ENCODE data around the gene MCU.
"Not testable (repeated sequence)": the region's sequence is repeated elsewhere in the genome, so short reads cannot be mapped to it uniquely, and the experiment has no call there.

Gene MCU

GRCh38 chr10:72895236-72895850 lies 203.4 kb downstream of the MCU start:
- no peak for DNase-seq
- TF ChIP-seq GATA1 (IDR thresholded peaks at IDR 0.05; ENCODE audit: low read depth, low read length) (no peak), POLR2A (IDR thresholded peaks at IDR 0.05; ENCODE audit: low read length) (no peak)

GRCh38 chr10:72898616-72899015 lies 206.7 kb downstream of the MCU start:
- DNase-seq, result no peak
- TF ChIP-seq GATA1 (IDR thresholded peaks at IDR 0.05; ENCODE audit: low read depth, low read length) (no peak), POLR2A (IDR thresholded peaks at IDR 0.05; ENCODE audit: low read length) (no peak)

- no peak for DNase-seq
- no peak for TF ChIP-seq POLR2A (IDR thresholded peaks at IDR 0.05; ENCODE audit: low read length)
- TF ChIP-seq GATA1 (IDR thresholded peaks at IDR 0.05; ENCODE audit: low read depth, low read length), result no peak
Measured at GRCh38 chr10:72899545-72899944, 207.6 kb downstream of the MCU start.

GRCh38 chr10:72903941-72904446 lies 212.1 kb downstream of the MCU start:
- DNase-seq, result peak; percentile 13 to 53

GRCh38 chr10:72904806-72905205 lies 212.9 kb downstream of the MCU start:
- TF ChIP-seq POLR2A (IDR thresholded peaks at IDR 0.05; ENCODE audit: low read length), result no peak
- TF ChIP-seq GATA1 (IDR thresholded peaks at IDR 0.05; ENCODE audit: low read depth, low read length), result no peak
- no peak for DNase-seq

GRCh38 chr10:72906446-72906845 lies 214.5 kb downstream of the MCU start:
- TF ChIP-seq POLR2A (IDR thresholded peaks at IDR 0.05; ENCODE audit: low read length) (no peak), GATA1 (IDR thresholded peaks at IDR 0.05; ENCODE audit: low read depth, low read length) (no peak)

GRCh38 chr10:72910705-72911104 lies 218.8 kb downstream of the MCU start:
- TF ChIP-seq GATA1 (IDR thresholded peaks at IDR 0.05; ENCODE audit: low read depth, low read length) (no peak), POLR2A (IDR thresholded peaks at IDR 0.05; ENCODE audit: low read length) (no peak)

More at GRCh38 chr10:72906446-72906845, 214.5 kb downstream of the MCU start:
- no peak for DNase-seq

GRCh38 chr10:72911758-72912157 lies 219.8 kb downstream of the MCU start:
- no peak for TF ChIP-seq POLR2A (IDR thresholded peaks at IDR 0.05; ENCODE audit: low read length)
- no peak for TF ChIP-seq GATA1 (IDR thresholded peaks at IDR 0.05; ENCODE audit: low read depth, low read length)
- DNase-seq, result no peak

More at GRCh38 chr10:72910705-72911104, 218.8 kb downstream of the MCU start:
- DNase-seq, result no peak

- TF ChIP-seq POLR2A (IDR thresholded peaks at IDR 0.05; ENCODE audit: low read length), result no peak
- no peak for DNase-seq
Measured at GRCh38 chr10:72912736-72913135, 220.8 kb downstream of the MCU start.

- no peak for TF ChIP-seq POLR2A (IDR thresholded peaks at IDR 0.05; ENCODE audit: low read length)
- TF ChIP-seq GATA1 (IDR thresholded peaks at IDR 0.05; ENCODE audit: low read depth, low read length), result no peak
- DNase-seq, result no peak
Measured at GRCh38 chr10:72913287-72913686, 221.3 kb downstream of the MCU start.

- not testable (repeated sequence) for DNase-seq
Measured at GRCh38 chr10:72917201-72917600, 225.3 kb downstream of the MCU start.

GRCh38 chr10:72917803-72918332 lies 225.9 kb downstream of the MCU start:
- not testable (repeated sequence) for DNase-seq

- DNase-seq, result no peak
- TF ChIP-seq GATA1 (IDR thresholded peaks at IDR 0.05; ENCODE audit: low read depth, low read length), result no peak
- TF ChIP-seq POLR2A (IDR thresholded peaks at IDR 0.05; ENCODE audit: low read length), result no peak
Measured at GRCh38 chr10:72918352-72918751, 226.4 kb downstream of the MCU start.

- DNase-seq, result peak in 1 of 2 experiments; percentile 24
Measured at GRCh38 chr10:72921147-72921683, 229.3 kb downstream of the MCU start.

GRCh38 chr10:72924351-72924750 lies 232.4 kb downstream of the MCU start:
- no peak for DNase-seq
- TF ChIP-seq POLR2A (IDR thresholded peaks at IDR 0.05; ENCODE audit: low read length) (no peak), GATA1 (IDR thresholded peaks at IDR 0.05; ENCODE audit: low read depth, low read length) (no peak)
